ENCODE data around the gene FLNC.

DNA sequence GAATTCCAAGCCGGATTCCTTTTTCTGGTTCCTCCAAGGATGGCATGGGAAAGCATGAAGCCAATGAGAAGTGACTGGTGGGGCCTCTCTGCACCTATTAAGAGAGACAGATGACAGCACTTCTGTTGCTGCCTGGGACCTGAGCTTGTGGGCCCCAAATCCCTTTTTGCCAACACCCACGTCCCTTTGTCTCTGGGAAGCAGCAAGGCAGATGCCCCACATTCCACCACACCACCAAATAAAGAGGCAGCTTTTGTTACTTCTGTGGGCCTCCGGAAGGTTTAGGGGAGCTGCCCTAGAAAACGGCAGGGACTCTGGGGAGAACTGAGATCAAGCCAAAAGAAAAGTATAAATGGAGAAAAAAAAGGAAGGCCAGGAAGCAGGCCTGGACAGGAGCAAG, 35.1 kb upstream of the FLNC start:
- TF ChIP-seq CEBPB (IDR thresholded peaks at IDR 0.05; ENCODE audit: low read depth, low read length) (no peak), MAZ (IDR thresholded peaks at IDR 0.05; ENCODE audit: borderline replicate concordance, low read depth, low read length) (no peak)

Data from IMR-90 (cell line).